ENCODE results near the gene RSBN1L.

- no peak for TF ChIP-seq POLR2A (IDR thresholded peaks at IDR 0.05)
- TF ChIP-seq CTCF (IDR thresholded peaks at IDR 0.05): no peak
Measured at GRCh38 chr7:77830649-77831355, 134.5 kb downstream of the RSBN1L start.

All from gastroesophageal sphincter (tissue), 3 donors.